K562 (cell line): ENCODE measurements around the gene CABP2. TPM values are rescaled to one million over a fixed set of nuclear protein-coding genes. Genes with fewer than 3 reads are reported as not detected.

ENCODE experiments used
- EWSR1 ChIP-seq: fragments of 450-650 bp; IDR thresholded peaks from 2 replicates; pipeline ENCODE4 v1.6.1; 2018; ENCODE audit warnings: borderline replicate concordance, mild to moderate bottlenecking, low read depth, moderate library complexity; ENCODE audit not compliant: partially characterized antibody
- MAFG ChIP-seq: fragments of 450-650 bp; conservative IDR thresholded peaks from 2 replicates; pipeline ENCODE4 v1.6.1; 2016; ENCODE audit warnings: missing genetic modification characterization, missing compliant biosample characterization
- NFIC ChIP-seq: fragments of 450-650 bp; IDR thresholded peaks from 2 replicates; pipeline ENCODE4 v1.6.1; 2017; ENCODE audit warnings: mild to moderate bottlenecking, inconsistent platforms
- ZNF316 ChIP-seq: fragments of 450-650 bp; IDR thresholded peaks from 2 replicates; pipeline ENCODE4 v1.6.1; 2016
- polyA plus RNA-seq, 8 experiments: library from polyadenylated mRNA; depleted of rRNA in 4 of 8; stranded (reverse) in 5 of 8; unstranded in 3 of 8; fragments of >200 nt; fragmentation: Nextera tagmentation in 2 of 8; fragmentation: Illumina TruSeq in 1 of 8; extraction: Ambion mirVana in 2 of 8; extraction: Trizol in 1 of 8; gene quantifications; 2 replicates each; pipeline versions ENCODE4 v1.2.1 to v1.2.3, GENCODE V29; 2011 to 2014; ENCODE audit warnings: inconsistent platforms in 1 of 8, missing spikeins in 1 of 8
- total RNA-seq, 7 experiments: library from RNA; depleted of rRNA in 6 of 7; stranded (reverse); fragments of >200 nt in 6 of 7; fragmentation: Illumina TruSeq in 2 of 7; extraction: Trizol in 2 of 7; gene quantifications; 2 replicates each; pipeline versions ENCODE4 v1.2.1 to v1.2.3, GENCODE V29; 2011 to 2021; ENCODE audit warnings: low replicate concordance in 1 of 7
- TF ChIP-seq, protein P1 (sequence below): fragments of 250-450 bp; sonication (Bioruptor Pico); IDR thresholded peaks from 2 replicates; pipeline ENCODE4 v1.4.0; 2020; ENCODE audit warnings: mild to moderate bottlenecking
- TF ChIP-seq, protein P2 (sequence below): fragments of 250-450 bp; sonication (Bioruptor Pico); IDR thresholded peaks from 2 replicates; pipeline ENCODE4 v1.4.0; 2020; ENCODE audit warnings: mild to moderate bottlenecking, moderate library complexity, borderline replicate concordance

CABP2 gene
- total and polyA plus RNA-seq, 9 of the 15 experiments (the other 6 are each of a cell fraction or from before 2014, with no cell fraction given): not detected

DNA sequence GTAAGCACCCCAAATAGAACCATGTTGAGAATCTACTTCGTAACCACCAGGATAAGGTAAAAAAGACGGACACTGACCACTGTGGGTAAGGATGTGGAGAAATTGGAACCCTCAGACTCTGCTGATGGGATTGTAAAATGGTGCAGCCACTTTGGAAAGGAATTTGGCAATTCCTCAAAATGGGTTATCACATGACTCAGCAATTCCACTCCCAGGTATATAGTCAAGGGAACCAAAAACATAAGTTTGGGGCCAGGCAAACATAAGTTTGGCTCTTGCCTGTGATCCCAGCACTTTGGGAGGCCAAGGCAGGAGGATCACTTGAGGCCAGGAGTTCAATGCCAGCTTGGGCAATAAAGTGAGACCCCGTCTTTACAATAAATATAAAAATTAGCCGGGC is 5.1 kb upstream of the CABP2 start (continued):
- TF ChIP-seq EWSR1 (no peak), MAFG (tag) (peak; percentile 94), NFIC (0 out of 2 replicates have a peak, but pooled peaks have one; percentile 12), ZNF316 (peak; percentile 94)
- TF ChIP-seq, protein P1, sequence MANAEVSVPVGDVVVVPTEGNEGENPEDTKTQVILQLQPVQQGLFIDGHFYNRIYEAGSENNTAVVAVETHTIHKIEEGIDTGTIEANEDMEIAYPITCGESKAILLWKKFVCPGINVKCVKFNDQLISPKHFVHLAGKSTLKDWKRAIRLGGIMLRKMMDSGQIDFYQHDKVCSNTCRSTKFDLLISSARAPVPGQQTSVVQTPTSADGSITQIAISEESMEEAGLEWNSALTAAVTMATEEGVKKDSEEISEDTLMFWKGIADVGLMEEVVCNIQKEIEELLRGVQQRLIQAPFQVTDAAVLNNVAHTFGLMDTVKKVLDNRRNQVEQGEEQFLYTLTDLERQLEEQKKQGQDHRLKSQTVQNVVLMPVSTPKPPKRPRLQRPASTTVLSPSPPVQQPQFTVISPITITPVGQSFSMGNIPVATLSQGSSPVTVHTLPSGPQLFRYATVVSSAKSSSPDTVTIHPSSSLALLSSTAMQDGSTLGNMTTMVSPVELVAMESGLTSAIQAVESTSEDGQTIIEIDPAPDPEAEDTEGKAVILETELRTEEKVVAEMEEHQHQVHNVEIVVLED (CRISPR knock-in tag): no peak
- TF ChIP-seq, protein P2, sequence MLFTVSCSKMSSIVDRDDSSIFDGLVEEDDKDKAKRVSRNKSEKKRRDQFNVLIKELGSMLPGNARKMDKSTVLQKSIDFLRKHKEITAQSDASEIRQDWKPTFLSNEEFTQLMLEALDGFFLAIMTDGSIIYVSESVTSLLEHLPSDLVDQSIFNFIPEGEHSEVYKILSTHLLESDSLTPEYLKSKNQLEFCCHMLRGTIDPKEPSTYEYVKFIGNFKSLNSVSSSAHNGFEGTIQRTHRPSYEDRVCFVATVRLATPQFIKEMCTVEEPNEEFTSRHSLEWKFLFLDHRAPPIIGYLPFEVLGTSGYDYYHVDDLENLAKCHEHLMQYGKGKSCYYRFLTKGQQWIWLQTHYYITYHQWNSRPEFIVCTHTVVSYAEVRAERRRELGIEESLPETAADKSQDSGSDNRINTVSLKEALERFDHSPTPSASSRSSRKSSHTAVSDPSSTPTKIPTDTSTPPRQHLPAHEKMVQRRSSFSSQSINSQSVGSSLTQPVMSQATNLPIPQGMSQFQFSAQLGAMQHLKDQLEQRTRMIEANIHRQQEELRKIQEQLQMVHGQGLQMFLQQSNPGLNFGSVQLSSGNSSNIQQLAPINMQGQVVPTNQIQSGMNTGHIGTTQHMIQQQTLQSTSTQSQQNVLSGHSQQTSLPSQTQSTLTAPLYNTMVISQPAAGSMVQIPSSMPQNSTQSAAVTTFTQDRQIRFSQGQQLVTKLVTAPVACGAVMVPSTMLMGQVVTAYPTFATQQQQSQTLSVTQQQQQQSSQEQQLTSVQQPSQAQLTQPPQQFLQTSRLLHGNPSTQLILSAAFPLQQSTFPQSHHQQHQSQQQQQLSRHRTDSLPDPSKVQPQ (CRISPR knock-in tag): no peak
- TF ChIP-seq, all 486 proteins: peak for 10
